Stimulated activated CD4-positive, alpha-beta T cell treated with anti-CD3 and anti-CD28 coated beads, Interleukin-2, amount 100 ng/mL, for 24 hours (primary cell): ENCODE results near the gene TRANK1.
"Not testable (repeated sequence)": the region's sequence is repeated elsewhere in the genome, so short reads cannot be mapped to it uniquely, and the experiment has no call there.

Experiments
- DNase-seq, 2 donors: peaks; one replicate each; pipeline ENCODE4 v3.0.0-alpha.2; 2020

The TRANK1 gene

DNA sequence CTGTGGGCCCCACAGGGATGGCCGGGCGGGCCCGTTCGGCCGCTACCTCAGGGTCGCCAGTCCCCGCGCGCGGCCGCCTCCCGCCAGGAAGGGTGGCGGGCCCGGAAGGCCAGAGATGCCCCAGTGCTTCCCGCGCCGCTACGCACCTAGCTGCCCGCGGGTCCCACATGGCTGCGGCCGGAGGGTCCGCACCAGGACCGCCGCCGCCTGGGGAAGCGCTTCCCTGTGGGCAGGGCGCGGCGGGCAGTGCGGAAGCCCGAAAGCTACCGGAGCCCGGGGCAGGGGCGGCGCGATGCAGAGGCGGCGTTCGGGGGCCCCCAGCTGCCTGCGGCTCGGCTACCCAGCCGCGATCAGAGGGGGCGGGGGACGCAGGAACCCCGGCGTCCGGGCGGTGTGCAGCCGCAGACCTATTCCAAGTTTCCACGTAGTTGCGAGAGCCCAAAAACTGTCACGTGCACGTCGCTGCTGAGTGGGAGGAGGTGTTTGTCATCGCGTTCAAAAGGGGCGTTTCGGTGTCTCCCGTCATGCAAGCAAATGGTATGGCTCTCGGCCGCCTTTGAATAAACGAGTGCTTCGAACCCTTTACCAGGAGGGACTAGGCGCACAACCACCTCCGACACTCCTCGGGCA lies at the start of gene TRANK1:
Gene TRANK1, minus strand, starts transcription at position 414 of the 630 bp plus-strand sequence. Its CDS starts 245 bp downstream, at position 169.
- peak; percentile 80 to 83 for DNase-seq

DNA sequence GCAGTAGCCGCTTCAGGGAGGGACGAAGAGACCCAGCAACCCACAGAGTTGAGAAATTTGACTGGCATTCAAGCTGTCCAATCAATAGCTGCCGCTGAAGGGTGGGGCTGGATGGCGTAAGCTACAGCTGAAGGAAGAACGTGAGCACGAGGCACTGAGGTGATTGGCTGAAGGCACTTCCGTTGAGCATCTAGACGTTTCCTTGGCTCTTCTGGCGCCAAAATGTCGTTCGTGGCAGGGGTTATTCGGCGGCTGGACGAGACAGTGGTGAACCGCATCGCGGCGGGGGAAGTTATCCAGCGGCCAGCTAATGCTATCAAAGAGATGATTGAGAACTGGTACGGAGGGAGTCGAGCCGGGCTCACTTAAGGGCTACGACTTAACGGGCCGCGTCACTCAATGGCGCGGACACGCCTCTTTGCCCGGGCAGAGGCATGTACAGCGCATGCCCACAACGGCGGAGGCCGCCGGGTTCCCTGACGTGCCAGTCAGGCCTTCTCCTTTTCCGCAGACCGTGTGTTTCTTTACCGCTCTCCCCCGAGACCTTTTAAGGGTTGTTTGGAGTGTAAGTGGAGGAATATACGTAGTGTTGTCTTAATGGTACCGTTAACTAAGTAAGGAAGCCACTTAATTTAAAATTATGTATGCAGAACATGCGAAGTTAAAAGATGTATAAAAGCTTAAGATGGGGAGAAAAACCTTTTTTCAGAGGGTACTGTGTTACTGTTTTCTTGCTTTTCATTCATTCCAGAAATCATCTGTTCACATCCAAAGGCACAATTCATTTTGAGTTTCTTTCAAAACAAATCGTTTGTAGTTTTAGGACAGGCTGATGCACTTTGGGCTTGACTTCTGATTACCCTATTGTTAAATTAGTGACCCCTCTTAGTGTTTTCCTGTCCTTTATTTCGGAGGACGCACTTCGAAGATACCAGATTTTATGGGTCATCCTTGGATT lies 48.8 kb upstream of the TRANK1 start, which contains the start of gene MLH1:
Gene MLH1, plus strand, starts transcription at position 193 of the 958 bp plus-strand sequence. Its CDS starts 30 bp downstream, at position 223.
- peak; percentile 96 to 98 for DNase-seq

DNA sequence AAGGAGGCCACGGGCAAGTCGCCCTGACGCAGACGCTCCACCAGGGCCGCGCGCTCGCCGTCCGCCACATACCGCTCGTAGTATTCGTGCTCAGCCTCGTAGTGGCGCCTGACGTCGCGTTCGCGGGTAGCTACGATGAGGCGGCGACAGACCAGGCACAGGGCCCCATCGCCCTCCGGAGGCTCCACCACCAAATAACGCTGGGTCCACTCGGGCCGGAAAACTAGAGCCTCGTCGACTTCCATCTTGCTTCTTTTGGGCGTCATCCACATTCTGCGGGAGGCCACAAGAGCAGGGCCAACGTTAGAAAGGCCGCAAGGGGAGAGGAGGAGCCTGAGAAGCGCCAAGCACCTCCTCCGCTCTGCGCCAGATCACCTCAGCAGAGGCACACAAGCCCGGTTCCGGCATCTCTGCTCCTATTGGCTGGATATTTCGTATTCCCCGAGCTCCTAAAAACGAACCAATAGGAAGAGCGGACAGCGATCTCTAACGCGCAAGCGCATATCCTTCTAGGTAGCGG lies 48.0 kb upstream of the TRANK1 start, which contains the start of gene EPM2AIP1:
Gene EPM2AIP1, minus strand, starts transcription at position 326 of the 520 bp plus-strand sequence. Its CDS starts 54 bp downstream, at position 272.
- no peak for DNase-seq

DNA sequence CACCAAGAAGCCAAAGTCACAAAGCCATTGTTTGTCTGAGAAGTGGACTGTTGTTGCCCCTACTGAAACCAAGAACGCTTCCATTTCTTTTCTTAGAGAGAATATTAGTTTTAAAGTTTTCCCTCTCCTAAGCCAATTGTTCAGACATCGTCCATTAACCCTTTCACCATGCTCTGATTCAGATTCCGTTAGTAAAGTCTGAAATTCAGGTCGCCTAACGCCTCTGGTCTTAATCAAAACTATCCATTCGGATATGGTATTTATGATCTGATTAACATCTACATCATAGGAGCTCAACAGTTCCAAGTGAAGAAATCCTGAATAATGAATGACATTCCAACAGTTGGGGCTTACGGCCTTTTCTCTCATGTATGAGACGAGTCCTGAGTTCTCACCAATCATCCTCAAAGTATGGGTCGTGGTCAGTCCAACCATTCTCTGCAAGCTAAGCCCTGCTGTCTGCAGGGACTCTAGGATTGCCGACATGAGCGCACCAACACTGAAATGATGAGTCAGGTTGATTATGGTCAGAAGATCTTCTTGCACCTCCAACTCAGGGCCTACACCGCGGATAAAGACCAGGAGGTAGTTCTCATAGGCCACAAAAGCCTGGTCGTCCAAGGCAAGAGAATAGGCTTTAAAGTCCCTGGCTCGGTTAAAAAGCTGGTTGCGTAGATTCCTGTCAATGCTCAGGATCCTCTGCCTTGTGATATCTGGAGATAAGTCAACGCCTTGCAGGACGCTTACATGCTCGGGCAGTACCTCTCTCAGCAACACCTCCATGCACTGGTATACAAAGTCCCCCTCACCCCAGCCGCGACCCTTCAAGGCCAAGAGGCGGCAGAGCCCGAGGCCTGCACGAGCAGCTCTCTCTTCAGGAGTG lies 47.3 kb upstream of the TRANK1 start:
- peak in 1 of 2 donors; percentile 22 for DNase-seq

DNA sequence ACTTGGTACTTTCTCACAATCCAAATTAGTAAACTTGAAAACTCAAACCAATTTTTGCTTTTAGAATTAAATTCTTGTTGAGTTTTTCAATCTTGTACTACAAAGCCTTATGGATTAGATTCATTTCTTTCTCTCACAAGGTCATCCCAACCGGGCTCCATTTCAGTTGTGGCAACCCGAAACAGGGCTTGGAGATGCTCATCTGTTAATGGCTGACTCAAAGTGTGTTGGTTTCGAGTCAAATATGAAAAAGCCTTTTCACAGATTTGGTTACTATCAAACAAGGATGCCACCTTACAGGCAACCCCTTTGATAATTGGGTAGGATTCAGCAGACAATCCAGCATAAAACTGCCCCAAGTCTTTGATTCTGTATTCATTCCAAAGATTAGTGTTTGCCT lies 46.3 kb upstream of the TRANK1 start:
- DNase-seq, result peak; percentile 17 to 30

DNA sequence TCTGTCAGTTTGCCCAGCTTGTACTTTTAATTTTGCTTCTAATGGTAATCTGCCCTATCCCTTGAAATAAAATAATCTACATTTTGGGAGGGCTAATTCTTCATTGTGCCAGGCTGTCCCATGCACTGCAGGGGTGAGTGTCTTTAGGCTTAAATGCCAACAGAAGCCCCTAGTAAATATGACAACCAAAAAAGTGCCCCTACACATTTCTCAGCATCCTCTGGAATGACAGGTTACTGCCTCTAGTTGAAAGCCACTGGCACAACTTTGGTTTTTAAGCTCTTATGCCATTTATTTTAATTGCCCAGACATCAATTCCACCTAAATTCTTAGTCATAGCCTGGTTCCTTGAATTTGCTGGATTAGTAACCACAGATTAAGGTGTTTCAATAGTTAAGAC lies 44.7 kb upstream of the TRANK1 start:
- no peak for DNase-seq

DNA sequence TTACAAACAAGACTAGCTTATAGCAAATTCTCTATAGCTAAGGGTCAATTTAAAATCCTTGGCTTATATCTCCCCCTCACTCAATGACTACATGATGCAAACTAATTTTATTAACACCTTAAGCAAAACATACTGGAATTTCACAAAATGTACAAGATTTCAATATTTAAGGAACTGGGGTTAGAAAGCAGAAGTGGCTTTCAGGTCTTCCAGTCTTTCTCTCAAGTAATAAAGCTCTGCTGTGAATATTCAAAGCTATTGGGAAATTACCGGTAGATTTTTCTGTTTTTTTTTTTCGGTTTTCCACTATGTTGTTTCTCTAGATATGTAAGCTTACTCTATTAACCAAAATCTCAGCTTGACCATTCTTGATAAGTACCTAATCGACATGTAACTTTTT lies 44.2 kb upstream of the TRANK1 start:
- DNase-seq, result no peak

DNA sequence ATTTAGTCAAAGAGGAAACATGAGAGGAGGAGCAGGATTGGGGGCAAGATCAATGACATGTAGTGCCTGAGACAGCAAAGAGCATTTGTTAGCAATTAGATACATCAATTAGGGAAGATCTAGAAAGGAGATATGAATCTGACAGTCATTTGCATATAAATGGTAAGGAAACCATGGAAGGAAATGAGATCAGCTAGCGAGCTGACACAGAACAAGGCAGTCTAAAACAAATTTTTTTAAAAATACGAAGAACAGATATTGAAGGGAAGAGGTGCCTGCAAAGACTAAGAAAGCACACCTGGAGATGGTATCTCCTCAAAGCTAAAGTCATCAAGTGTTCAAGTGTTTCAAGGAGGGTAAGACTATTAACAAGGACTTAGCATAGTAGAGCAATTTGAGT lies 43.5 kb upstream of the TRANK1 start:
- no peak for DNase-seq

DNA sequence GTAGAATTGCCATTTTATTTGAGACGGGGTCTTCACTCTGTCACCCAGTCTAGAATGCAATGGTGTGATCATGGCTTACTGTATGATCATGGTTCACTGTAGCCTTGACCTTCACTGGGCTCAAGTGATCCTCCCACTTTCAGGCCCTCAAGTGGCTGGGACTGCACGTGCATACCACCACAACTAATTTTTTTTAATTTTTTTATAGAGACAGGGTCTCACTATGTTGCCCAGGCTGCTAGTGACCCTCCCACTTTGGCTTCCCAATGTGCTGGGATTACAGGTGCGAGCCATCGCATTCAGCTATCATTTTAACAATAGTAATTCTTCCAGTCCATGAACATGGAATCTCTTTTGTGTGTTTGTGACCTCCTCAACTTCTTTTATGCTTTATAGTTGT lies 36.2 kb upstream of the TRANK1 start:
- no peak for DNase-seq

DNA sequence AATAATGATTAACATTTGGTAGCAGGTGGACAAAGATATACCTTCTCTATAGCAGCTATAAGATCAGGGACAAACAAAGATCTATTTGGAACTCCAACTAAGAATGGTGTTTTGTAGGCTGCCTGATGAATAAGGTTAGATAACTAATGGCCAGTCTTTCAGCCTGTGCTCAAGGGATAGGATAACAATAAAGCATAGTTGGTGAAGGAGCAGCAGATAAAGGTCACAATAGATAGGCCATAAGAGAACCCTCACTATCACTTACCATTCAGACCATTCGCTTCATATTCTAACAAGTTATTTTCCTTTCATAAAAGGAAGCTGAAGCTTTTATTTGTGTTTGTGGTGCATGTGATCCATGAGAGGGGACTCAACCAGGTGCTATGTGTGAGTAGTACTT lies 28.3 kb upstream of the TRANK1 start:
- no peak for DNase-seq

DNA sequence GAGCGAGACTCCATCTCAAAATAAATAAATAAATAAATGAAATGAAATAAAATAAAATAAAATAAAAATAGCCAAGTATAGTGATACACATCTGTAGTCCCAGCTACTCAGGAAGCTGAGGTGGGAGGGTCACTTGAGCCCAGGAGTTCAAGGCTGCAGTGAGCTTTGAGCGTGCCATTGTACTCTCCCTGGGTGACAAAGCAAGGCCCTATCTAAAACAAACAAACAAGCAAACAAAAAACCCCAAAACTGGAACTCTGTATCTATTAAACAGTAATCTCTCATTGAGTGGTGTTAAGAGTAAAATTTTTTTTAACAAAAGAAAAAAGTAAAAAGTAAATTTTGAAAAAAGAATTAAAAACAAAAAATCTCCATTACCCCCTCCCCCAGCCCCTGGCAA lies 27.3 kb upstream of the TRANK1 start:
- no peak for DNase-seq

DNA sequence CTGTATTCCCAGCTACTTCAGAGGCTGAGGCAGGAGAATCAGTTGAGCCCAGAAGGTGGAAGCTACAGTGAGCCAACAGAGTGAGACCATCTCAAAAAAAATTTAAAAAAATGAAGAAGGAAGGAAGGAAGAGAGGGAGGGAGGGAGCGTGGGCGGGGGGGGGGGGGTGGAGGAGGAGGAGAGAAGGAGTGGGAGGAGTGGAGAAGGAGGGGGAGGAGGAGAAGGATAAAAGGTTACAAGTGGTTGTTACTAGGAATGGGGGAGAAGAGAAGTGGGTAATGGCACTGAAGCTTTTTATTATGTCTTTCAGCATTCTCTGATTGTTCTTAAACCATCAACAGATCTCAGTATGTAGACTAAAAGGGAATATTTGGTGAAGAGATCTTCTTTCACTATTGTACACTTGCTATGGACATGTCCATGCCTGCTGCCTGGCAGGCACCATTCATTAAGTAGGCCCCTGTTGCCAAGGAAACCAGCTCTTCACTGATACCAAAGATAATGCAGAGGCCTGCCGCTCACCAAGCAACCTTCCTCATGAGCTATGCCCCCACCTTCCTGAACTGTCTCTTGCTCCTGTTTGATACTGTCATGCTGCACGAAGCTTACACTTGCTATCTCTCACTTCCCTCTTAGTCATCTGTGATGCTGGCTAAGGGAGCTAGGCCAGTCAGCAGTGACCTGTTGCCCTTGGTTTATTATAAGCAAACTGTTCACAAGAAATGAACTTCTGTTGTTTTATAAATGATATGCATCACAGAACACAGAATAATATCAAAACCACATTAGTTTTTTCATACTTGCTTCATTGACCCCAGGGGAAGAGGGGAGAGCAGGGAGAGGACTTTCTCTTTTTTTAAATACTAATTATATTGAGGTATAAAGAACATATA lies 24.9 kb upstream of the TRANK1 start:
- peak; percentile 28 to 44 for DNase-seq

DNA sequence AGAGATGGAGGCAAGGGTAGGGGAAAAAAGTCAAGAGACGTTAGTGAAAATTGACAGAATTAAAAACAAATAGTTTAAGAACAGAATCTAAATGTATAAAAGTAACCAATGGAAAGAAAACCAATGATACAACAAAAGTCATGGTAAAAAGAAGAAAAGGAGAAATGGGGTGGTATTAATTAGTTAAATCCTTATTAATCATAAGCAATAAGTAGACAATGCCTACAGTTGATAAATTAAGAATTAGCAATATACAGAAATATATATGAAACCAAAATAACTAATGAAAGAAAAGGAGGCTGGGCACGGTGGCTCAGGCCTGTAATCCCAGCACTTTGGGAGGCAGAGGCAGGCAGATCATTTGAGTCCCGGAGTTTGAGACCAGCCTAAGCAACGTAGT lies 24.2 kb upstream of the TRANK1 start:
- no peak for DNase-seq

DNA sequence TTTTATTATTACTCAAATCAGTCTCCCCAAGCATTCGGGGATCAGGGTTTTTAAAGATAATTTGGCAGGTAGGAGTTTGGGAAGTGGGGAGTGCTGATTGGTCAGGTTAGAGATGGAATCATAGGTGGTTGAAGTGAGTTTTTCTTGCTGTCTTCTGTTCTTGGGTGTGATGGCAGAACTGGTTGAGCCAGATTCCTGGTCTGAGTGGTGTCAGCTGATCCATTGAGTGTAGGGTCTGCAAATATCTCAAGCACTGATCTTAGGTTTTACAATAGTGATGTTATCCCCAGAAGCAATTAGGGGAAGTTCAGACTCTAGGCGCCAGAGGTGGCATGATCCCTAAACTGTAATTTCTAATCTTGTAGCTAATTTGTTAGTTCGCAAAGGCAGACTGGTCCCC lies 20.6 kb upstream of the TRANK1 start:
- DNase-seq, result no peak

DNA sequence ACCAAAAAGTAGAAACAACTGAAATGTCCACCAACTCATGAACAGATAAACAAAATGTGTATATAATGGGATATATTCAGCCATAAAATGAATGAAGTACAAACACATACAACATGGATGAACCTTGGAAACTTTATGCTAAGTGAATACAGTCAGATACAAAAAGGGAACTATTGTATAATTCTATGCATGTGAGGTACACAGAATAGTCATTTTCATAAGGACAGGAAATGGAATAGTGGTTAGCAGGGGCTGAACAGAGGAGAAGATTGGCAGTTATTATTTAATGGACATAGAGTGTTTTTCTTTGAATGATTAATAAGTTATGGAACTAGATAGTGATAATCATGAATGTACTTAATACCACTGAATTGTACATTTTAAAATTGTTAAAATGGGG lies 20.0 kb upstream of the TRANK1 start:
- no peak for DNase-seq

DNA sequence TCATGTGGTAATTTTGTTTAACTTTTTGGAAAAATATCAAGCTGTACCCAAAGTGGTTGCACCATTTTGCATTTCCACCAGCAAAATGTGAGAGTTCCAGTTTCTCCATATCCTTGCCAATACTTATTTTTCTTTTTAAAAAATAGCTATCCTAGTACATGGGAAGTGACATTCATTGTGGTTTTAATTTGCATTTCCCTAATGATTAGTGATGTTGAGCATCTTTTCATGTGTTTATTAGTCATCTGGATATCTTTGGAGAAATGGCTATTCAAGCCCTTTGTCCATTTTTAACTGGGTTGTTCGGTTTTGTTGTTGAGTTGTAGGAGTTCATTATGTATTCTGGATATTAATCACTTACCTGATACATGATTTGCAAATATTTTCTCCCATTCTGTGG lies 19.5 kb upstream of the TRANK1 start:
- DNase-seq, result no peak

DNA sequence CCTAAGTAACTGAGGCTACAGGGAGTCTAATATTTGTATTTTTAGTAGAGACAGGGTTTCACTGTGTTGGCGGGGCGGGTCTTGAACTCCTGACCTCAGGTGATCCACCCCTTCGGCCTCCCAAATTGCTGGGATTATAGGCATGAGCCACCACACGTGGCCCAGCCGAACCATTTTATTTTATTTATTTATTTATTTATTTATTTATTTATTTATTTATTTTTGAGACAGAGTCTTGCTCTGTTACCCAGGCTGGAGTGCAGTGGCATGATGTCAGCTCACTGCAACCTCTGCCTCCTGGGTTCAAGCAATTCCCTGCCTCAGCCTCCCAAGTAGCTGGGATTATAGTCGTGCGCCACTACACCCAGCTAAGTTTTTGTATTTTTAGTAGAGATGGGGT lies 18.2 kb upstream of the TRANK1 start:
- DNase-seq, result not testable (repeated sequence)

DNA sequence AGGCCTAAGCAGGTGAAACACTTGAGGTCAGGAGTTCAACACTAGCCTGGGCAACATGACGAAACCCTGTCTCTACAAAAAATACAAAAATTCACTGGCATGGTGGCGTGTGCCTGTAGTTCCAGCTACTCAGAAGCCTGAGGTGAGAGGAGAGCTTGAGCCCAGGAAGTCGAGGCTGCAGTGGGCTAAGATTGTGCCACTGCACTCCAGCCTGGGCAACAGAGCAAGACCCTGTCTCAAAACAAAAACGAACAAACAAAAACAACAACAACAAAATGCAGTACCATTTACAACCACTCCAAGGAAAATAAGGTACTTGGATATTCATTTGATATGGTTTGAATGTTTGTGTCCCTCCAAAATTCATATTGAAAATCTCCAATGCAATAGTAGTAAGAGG lies 15.6 kb upstream of the TRANK1 start:
- DNase-seq, result no peak

DNA sequence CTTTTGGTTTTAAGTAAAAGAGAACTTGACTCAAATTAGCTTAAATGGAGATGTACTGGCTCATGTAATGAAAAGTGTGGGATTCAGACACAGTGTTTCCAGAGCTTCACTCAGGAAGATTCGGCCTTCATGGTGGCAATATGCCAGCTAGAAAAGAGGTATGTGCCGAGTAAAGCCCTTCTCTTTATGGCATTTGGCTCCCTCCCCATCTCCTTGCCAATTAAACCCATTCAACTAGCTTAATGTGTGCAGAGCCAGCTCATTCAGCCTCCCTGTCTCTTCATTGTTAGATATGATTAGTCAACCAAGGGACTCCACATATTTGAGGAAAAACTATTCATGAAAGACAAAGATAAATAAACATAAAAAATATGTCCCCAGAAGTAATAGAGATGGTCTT lies 15.0 kb upstream of the TRANK1 start:
- no peak for DNase-seq

DNA sequence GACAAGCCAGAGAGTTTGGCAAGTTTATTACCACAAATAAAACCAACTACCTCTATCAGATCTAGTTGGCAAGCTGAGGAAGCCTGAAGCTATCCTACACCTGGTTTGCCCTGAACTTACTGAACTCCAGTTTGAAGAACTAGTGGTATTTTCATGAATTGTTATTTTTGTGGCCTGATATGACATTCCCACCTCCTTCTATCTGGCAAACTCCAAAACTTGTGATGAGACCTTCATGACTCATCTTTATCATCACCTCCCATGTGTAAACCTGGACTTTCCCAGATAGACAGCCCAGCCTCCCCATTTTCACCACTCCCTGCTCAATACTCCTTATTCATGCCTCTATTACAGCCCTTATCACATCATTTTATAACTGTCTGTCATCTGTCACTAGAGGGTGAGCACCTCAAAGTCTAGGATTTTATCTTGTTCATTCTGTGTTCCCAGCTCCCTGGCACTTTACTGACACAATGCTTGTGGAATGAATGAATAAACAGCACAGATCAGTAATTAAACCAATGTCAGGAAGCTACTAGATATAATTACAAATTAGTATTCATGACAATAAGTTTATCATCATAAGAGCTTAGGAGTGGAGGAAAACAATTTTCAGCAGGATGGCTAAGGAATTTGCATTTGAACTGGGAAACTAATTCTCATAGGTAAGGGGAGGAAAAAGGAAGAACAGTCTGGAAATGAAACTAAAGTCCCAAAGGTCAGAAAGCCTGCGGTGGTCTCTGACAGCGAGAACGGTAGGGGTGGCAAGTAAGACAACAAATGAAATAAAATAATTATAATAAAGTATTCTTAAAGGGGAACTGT lies 13.2 kb upstream of the TRANK1 start:
- peak; percentile 10 to 30 for DNase-seq

DNA sequence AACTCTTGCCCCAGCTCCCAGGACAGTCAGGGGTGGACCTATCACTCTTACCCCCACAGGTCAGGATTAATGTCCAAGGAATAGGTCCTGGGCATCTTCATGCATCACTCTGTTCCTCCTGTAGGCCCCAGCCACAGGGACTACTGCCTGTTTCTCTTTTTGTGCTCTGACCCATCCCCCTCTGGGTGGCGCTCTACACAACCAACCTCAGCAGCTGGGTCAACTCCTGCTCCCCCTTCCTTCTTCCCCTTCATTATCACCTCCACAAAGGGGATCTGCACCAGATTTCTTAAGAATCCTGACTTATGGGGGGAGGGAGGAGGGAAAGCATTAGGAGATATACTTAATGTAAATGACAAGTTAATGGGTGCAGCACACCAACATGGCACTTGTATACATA lies 12.2 kb upstream of the TRANK1 start:
- no peak for DNase-seq
